AG04449 (cell line): ENCODE measurements around the gene RAVER1.

ENCODE experiments used
- CTCF ChIA-PET: fragments of 350-600 bp; formaldehyde crosslinking; extraction: SDS; loops from one replicate; lab custom pipeline; 2021; ENCODE audit warnings: antibody characterized with exemption; lab: Yijun Ruan, JAX
- POLR2A ChIA-PET: fragments of 400-600, 350-600 bp; formaldehyde crosslinking; extraction: SDS; loops from one replicate; lab custom pipeline; 2020; ENCODE audit warnings: antibody characterized with exemption, inconsistent platforms; lab: Yijun Ruan, JAX
- DNase-seq: peaks from one replicate; pipeline ENCODE4 v3.0.0-alpha.2; 2010; ENCODE audit warnings: low read depth, low spot score
- H3K4me3 ChIP-seq: 2 replicates; pipeline ENCODE4 v1.5.1; 2011; ENCODE audit warnings: low read depth, mild to moderate bottlenecking, control low read depth, low read length
- TF ChIP-seq, protein P1 (sequence below): IDR thresholded peaks from one replicate; pipeline ENCODE4 v1.5.1; 2011; ENCODE audit warnings: mild to moderate bottlenecking, moderate library complexity, low read length, control low read depth, inconsistent platforms; ENCODE audit not compliant: insufficient read depth; ENCODE audit errors: missing control alignments

The RAVER1 gene

DNA sequence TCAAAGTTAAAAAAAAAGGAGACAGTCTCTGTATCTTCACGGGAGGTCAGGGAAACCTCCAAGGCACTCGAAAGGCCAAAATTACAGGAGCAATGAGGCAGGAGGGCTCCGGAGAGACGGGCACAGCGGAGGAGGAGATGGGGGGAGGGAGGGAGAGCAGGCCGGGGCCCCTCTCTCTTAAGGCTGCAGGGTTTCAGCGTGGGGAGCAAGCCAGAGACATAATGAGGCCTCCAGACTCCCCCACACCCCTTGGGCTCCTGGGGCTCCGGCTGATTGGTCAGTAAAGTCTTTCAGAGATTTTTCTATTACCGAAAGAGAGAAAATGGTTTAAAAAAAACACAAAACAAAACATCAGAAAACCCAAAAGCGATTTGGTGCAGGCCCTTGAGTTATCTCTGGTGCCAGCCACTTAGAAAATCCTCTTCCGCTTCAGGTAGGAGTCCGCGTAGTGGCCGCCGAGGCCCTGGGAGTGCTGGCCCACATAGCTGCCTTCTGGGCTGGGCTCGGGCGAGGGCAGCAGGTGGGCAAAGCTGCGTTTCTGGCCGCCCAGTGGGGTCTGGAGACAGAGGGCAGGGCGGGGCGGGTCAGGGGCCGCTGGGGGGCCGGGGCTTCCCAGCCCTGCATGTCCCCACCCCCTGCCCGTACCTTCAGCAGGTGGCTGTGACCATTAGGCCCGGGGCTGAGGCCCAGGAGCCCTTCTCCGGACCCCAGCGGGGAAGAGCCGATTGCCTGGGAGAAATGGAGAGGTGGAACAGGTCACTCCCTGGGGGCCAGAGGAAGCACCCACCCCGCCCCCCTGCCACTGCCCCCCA, 16.1 kb downstream of the RAVER1 start:
- CTCF ChIA-PET, result no interaction called here
- no peak overlapping the region for H3K4me3 ChIP-seq
- TF ChIP-seq, protein P1, sequence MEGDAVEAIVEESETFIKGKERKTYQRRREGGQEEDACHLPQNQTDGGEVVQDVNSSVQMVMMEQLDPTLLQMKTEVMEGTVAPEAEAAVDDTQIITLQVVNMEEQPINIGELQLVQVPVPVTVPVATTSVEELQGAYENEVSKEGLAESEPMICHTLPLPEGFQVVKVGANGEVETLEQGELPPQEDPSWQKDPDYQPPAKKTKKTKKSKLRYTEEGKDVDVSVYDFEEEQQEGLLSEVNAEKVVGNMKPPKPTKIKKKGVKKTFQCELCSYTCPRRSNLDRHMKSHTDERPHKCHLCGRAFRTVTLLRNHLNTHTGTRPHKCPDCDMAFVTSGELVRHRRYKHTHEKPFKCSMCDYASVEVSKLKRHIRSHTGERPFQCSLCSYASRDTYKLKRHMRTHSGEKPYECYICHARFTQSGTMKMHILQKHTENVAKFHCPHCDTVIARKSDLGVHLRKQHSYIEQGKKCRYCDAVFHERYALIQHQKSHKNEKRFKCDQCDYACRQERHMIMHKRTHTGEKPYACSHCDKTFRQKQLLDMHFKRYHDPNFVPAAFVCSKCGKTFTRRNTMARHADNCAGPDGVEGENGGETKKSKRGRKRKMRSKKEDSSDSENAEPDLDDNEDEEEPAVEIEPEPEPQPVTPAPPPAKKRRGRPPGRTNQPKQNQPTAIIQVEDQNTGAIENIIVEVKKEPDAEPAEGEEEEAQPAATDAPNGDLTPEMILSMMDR, result no peak
- POLR2A ChIA-PET, result interaction anchor here (0.8 kb wide), 1 partner anchor 63 kb away, joined by 4 read pairs; the partner anchor contains the start of gene TYK2
- no peak for DNase-seq

DNA sequence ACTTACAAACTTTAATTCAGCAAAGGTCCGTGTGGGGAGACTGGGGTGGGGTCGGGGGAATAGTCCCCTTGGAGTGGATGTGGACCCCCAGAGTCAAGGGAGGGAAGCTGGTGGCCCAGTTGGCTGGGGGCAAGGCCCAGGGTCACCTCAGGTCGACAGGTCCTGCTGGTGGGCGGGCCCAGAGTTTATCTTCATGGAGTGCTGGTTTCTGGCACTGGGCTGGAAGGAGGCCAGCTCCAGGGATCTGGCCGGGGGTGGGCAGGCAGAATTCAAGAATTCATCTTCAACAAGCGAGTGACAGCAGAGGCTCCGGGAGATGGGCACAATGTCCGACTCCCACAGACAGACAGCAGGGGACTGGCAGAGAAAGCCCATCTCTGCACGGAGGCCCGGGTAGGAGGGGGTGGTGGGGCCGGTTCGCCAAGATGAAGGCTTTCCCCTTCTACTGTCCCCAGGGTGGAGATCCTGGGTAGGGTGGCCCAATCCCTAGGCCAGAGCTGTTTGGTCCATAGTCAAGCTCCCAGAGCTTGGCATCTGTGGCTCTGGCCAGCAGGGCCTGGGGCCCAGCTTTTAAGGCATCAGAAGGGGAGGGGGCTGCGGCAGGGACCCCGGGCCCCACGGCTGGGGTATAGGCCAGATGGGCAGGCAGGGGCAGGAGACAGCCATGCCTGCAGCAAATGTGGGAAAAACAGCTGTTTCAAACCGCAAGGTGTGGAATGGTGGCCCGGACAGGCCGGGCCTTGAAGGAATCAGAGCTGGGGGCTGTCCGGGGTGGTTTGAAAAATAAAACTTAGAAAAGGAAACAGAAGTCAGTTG, 16.9 kb downstream of the RAVER1 start:
- H3K4me3 ChIP-seq, result no peak overlapping the region
- CTCF ChIA-PET, result interaction anchor here (1.7 kb wide), 1 partner anchor 72 kb away, joined by 6 read pairs; no protein-coding TSS in a partner anchor
- TF ChIP-seq, protein P1, result no peak
- POLR2A ChIA-PET, result interaction anchor here (0.8 kb wide), 1 partner anchor 64 kb away, joined by 4 read pairs; the partner anchor contains the start of gene TYK2
- no peak for DNase-seq

DNA sequence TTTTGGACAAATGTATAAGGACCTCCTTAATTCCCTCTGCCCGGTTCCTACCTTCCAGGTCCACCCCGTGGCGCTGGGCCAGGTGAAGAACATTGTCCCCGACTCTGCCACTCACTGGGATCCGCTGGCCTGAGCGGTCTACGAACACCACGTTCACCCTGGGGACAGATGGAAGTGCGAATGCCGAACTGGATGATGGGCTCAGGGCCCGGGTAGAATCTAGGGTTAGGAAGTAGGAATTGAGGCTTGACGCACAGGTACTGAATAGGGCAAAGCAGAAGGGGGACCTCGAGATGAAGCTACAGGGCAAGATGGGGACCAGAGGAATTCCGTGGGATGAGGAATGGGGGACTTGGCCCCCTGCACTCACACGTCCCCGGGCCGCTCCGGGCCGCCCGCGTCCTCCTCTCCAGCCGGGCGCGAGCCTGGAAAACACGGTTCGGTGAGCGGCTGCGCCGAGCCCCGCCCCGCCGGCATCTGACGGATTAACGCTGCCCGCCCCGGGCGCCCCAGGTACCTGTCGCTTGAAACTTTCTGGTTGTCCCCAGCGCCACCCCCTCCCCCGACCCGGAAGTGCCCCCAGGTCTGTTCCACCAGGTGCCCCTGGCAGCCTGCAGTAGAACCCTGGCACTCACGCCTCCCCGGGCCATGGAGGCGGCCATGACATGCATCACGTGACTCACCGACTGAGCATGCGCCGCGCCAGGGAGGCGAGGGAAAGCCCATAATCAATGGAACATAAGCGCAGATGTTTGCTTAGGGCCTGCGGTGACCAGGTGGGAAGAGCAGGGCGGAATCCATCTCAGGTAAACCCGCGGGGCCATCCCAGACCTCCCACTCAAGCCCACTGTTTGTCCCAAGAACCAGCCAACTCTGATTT, 17.8 kb downstream of the RAVER1 start, which contains the start of gene FDX2:
FDX2 (minus strand) TSS at position 681 of the 880 bp plus-strand sequence; CDS start at position 662, 19 bp downstream.
- ChIA-PET POLR2A (no interaction called here), CTCF (interaction anchor here (0.7 to 2.2 kb wide), 6 partner anchors 10 to 101 kb away, joined by 3 to 10 read pairs (median 6); no protein-coding TSS in a partner anchor)

DNA sequence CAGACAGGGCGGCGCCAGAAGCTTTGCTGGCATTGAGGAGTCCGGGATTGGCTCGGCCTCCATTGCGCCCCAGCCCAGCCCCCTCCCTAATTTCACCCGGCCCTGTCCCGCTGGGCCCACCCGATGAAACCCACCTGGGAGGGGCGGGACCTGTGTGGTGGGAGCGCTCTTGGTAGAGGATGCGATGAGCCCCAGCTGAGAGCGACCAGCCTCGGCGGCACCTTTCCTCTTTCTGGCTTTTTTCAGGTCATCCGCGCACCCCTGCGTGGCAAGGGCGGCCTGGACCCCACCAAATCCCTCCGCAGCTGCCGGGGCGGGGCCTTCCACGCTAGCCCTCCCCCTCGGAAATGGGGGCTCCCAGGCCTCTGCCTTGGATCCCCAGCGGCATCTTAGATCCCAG, 23.9 kb downstream of the RAVER1 start, which contains the start of gene ZGLP1:
ZGLP1 (minus strand) TSS at position 393 of the 400 bp plus-strand sequence.
- ChIA-PET POLR2A (interaction anchor here (0.8 kb wide), 1 partner anchor 21 kb away, joined by 5 read pairs; no protein-coding TSS in a partner anchor), CTCF (no interaction called here)
- no peak within 1 kb of the TSS for H3K4me3 ChIP-seq
- DNase-seq, result no peak
- TF ChIP-seq, protein P1, result no peak

More for the DNA sequence above, 17.8 kb downstream of the RAVER1 start, which contains the start of gene FDX2:
- peak within 1 kb of the TSS; percentile 80 for H3K4me3 ChIP-seq
- TF ChIP-seq, protein P1, result no peak
- no peak for DNase-seq

DNA sequence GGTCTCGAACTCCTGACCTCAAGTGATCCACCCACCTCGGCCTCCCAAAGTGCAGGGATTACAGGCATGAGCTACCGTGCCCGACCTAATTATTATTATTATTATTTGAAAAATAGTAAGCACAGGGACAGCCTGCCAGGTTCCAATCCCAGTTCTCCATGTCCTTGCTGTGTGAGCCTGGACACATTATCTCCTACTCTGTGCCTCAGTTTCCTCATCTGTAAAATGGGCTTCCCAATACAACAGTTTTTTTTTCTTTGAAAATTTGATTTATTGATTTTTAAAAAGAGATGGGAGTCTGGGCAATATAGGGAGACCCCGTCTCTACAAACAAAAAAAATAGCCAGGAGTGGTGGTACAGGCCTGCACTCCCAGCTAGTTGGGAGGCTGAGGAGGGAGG, 27.0 kb downstream of the RAVER1 start:
- ChIA-PET POLR2A (interaction anchor here (1.1 to 2.4 kb wide), 3 partner anchors 14 to 17 kb away, joined by 3 to 15 read pairs (median 4); partner anchors contain the start of gene ICAM5), CTCF (interaction anchor here (1.0 to 1.9 kb wide), 5 partner anchors 14 to 84 kb away, joined by 3 to 6 read pairs (median 4); partner anchors contain the start of gene ICAM1)
- DNase-seq, result no peak
- TF ChIP-seq, protein P1, result no peak
- H3K4me3 ChIP-seq, result no peak overlapping the region
